ENCODE data around the gene MAN2A1.

The MAN2A1 gene

DNA sequence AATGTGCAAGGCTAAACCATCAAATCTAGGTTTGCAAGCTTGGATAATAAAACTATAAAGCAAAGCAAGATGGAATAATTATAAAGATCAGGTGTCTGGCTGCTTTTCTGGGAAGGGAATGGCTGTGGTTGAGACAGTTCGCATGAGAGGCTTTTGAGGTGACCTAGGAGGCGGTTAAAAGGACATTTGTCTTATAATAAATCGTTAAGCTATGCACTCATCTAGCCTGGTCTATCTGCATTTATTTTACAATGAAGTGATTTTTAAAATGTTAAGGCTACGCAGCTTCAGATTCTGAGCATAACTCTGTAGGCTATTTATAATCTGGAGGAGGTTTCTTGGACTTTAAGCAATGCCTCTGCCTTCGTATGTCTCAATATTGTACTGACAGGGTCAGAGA is 29.4 kb upstream of the MAN2A1 start:
- H3K4me3 ChIP-seq (ENCODE audit: low read depth, low read length), result no peak overlapping the region
- TF ChIP-seq, protein P1, sequence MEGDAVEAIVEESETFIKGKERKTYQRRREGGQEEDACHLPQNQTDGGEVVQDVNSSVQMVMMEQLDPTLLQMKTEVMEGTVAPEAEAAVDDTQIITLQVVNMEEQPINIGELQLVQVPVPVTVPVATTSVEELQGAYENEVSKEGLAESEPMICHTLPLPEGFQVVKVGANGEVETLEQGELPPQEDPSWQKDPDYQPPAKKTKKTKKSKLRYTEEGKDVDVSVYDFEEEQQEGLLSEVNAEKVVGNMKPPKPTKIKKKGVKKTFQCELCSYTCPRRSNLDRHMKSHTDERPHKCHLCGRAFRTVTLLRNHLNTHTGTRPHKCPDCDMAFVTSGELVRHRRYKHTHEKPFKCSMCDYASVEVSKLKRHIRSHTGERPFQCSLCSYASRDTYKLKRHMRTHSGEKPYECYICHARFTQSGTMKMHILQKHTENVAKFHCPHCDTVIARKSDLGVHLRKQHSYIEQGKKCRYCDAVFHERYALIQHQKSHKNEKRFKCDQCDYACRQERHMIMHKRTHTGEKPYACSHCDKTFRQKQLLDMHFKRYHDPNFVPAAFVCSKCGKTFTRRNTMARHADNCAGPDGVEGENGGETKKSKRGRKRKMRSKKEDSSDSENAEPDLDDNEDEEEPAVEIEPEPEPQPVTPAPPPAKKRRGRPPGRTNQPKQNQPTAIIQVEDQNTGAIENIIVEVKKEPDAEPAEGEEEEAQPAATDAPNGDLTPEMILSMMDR (IDR thresholded peaks at IDR 0.05; ENCODE audit: borderline replicate concordance, insufficient read depth, low read depth, low read length), result no peak

- H3K4me3 ChIP-seq (ENCODE audit: low read depth, low read length), result no peak overlapping the region
- TF ChIP-seq, protein P1 (IDR thresholded peaks at IDR 0.05; ENCODE audit: borderline replicate concordance, insufficient read depth, low read depth, low read length), result no peak
Measured at GRCh38 chr5:109668237-109668636, 21.5 kb upstream of the MAN2A1 start.

DNA sequence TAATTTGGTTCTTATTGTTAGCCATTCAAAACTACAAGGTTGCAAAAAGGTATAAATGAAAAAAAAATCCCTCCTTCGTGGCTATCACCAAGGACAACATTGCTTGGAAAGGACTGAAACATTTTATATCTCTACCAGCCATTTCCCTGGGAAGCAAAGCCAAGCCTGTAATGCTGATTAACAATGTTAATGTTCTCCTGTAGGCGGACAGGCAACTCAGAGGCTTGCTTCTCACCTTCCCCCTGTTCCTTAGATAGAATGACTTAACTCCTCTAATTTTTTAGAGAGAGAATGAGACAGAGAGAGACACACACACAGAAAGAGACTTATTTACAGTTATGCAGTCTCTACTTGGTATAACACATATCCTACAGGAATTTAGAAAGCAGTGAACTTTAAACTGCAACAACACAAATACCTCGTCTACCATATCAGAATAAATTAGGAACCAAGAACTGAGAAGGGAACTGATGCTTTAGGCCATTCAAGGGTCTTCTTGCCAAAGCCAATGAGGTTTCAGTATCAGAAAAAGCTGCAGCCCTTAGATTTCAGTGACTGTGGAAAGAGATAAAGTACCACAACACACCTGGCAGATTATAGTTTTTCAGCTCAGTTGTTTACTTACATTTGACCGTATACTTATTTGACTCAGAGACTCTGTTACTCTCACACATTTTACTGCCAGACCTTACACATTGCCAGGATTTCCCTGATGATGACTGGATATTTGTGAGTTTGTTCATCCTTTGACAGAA is 20.9 kb upstream of the MAN2A1 start:
- TF ChIP-seq, protein P1 (IDR thresholded peaks at IDR 0.05; ENCODE audit: borderline replicate concordance, insufficient read depth, low read depth, low read length), result no peak

DNA sequence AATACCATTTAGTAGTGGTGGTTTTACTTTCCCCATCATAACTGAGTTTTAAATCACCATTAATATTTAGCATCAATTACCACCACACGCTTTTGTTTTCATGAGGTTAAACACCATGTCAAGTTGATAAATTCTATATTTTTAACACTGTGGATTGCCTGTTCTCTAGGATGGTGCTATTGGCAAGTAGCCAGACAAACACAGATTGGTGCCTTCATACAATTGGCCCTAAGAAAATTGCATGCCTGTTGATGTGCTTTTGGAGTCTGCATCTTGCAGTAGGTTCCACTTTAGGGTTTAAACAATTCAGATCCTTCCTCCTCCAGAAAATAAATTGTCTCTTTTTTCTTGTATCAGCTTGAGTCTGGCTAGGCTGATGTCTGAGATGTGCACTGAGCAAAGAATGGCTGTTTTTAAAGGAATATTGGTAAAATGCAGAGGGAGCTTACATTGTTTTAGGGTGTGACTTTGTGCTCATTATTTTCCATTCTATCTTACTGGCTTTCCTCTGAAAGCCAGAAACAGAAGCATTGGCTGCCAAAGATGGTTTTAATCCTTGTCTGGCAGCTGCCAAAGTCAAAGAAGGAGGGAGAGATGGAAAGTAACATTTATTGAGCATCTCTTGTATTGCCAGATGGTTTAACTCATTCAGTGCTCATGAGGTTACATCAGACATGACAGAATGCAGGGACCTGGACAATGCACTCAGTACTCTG is 19.6 kb upstream of the MAN2A1 start:
- TF ChIP-seq, protein P1 (IDR thresholded peaks at IDR 0.05; ENCODE audit: borderline replicate concordance, insufficient read depth, low read depth, low read length), result no peak
- no peak overlapping the region for H3K4me3 ChIP-seq (ENCODE audit: low read depth, low read length)

More for the DNA sequence above, 20.9 kb upstream of the MAN2A1 start:
- no peak overlapping the region for H3K4me3 ChIP-seq (ENCODE audit: low read depth, low read length)

GRCh38 chr5:109671136-109671535 is 18.6 kb upstream of the MAN2A1 start:
- TF ChIP-seq, protein P1 (IDR thresholded peaks at IDR 0.05; ENCODE audit: borderline replicate concordance, insufficient read depth, low read depth, low read length), result no peak
- no peak overlapping the region for H3K4me3 ChIP-seq (ENCODE audit: low read depth, low read length)

GRCh38 chr5:109674596-109674995 is 15.1 kb upstream of the MAN2A1 start:
- TF ChIP-seq, protein P1 (IDR thresholded peaks at IDR 0.05; ENCODE audit: borderline replicate concordance, insufficient read depth, low read depth, low read length), result no peak
- no peak overlapping the region for H3K4me3 ChIP-seq (ENCODE audit: low read depth, low read length)

DNA sequence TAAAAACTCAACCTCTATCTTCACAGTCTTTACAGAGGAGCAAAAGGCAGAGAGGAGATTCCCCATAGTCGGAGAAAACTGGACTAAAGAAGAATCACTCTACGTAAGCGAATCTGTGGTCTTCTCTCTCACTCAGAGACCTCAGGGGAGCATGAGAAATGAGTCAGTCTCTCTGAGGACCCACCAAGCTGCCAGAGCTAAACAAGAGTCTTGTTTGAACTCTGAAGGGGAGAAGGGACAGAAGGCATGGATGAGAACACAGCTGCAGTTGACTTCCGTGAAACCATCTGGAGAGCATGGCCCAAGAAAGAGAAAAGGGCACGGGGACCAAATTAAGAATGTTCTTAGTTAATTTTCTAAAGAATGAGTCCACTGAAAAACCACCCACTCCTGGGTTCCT is 12.8 kb upstream of the MAN2A1 start:
- no peak overlapping the region for H3K4me3 ChIP-seq (ENCODE audit: low read depth, low read length)
- TF ChIP-seq, protein P1 (IDR thresholded peaks at IDR 0.05; ENCODE audit: borderline replicate concordance, insufficient read depth, low read depth, low read length), result no peak
